HTR-8/SVneo (cell line): ENCODE measurements around the gene ZNF789.
"Not testable (repeated sequence)": the region's sequence is repeated elsewhere in the genome, so short reads cannot be mapped to it uniquely, and the experiment has no call there.

Experiments
- DNase-seq: peaks from one replicate; pipeline ENCODE4 v3.0.0; 2011; ENCODE audit warnings: low spot score, mixed read lengths; ENCODE audit not compliant: insufficient read length
- FAIRE-seq: peaks from 2 replicates; lab custom pipeline; 2011; peaks lifted over from hg19 to GRCh38; lab: Jason Lieb, UNC

Gene ZNF789

GRCh38 chr7:99500637-99501009 is 27.9 kb downstream of the ZNF789 start:
- FAIRE-seq (no peak), DNase-seq (no peak)

GRCh38 chr7:99501236-99501635 is 28.5 kb downstream of the ZNF789 start:
- not testable (repeated sequence) for FAIRE-seq, DNase-seq

- DNase-seq (peak; percentile 93), FAIRE-seq (no peak)
Measured at GRCh38 chr7:99504281-99504602, 31.6 kb downstream of the ZNF789 start.

GRCh38 chr7:99504603-99505323 is 32.1 kb downstream of the ZNF789 start, which contains the start of gene ZKSCAN5:
ZKSCAN5 (plus strand) TSS chr7:99504662; CDS start chr7:99506045, 1,383 bp downstream.
- DNase-seq (peak; percentile 80), FAIRE-seq (no peak)

GRCh38 chr7:99505324-99505662 is 32.6 kb downstream of the ZNF789 start:
- DNase-seq (no peak), FAIRE-seq (no peak)

GRCh38 chr7:99514050-99514449 is 41.4 kb downstream of the ZNF789 start:
- FAIRE-seq (no peak), DNase-seq (no peak)

GRCh38 chr7:99521399-99521798 is 48.7 kb downstream of the ZNF789 start:
- no peak for FAIRE-seq
- no peak for DNase-seq

- FAIRE-seq = no peak
Measured at GRCh38 chr7:99525713-99526440, 53.2 kb downstream of the ZNF789 start.

GRCh38 chr7:99531354-99531765 is 58.7 kb downstream of the ZNF789 start:
- DNase-seq (no peak), FAIRE-seq (no peak)

More at GRCh38 chr7:99525713-99526440, 53.2 kb downstream of the ZNF789 start:
- no peak for DNase-seq

GRCh38 chr7:99535667-99536066 is 63.0 kb downstream of the ZNF789 start:
- FAIRE-seq = no peak

More at GRCh38 chr7:99535667-99536066, 63.0 kb downstream of the ZNF789 start:
- no peak for DNase-seq
